ENCODE results near the gene RSPH4A.
"Not testable (repeated sequence)": the region's sequence is repeated elsewhere in the genome, so short reads cannot be mapped to it uniquely, and the experiment has no call there.

RSPH4A gene

GRCh38 chr6:116629563-116629981, 13.3 kb downstream of the RSPH4A start:
- no peak for DNase-seq

- DNase-seq, result no peak
These were observed 15.2 kb downstream of the RSPH4A start for GRCh38 chr6:116631379-116631990.

- DNase-seq, result no peak
These were observed 17.4 kb downstream of the RSPH4A start for GRCh38 chr6:116633685-116634084.

- no peak for DNase-seq
These were observed 31.9 kb downstream of the RSPH4A start for GRCh38 chr6:116648156-116648555.

- no peak for DNase-seq
These were observed 32.9 kb downstream of the RSPH4A start for GRCh38 chr6:116649129-116649528.

- DNase-seq, result no peak
These were observed 35.6 kb downstream of the RSPH4A start for GRCh38 chr6:116651916-116652315.

- DNase-seq, result no peak
These were observed 45.3 kb downstream of the RSPH4A start for GRCh38 chr6:116661594-116661993.

- no peak for DNase-seq
These were observed 45.9 kb downstream of the RSPH4A start for GRCh38 chr6:116662202-116662601.

- no peak for DNase-seq
These were observed 47.0 kb downstream of the RSPH4A start for GRCh38 chr6:116663308-116663707.

- DNase-seq, result not testable (repeated sequence)
These were observed 47.9 kb downstream of the RSPH4A start for GRCh38 chr6:116664169-116664568.

GRCh38 chr6:116665464-116665863, 49.2 kb downstream of the RSPH4A start:
- no peak for DNase-seq

- DNase-seq, result no peak
These were observed 50.6 kb downstream of the RSPH4A start for GRCh38 chr6:116666869-116667268.

GRCh38 chr6:116667623-116668022, 51.3 kb downstream of the RSPH4A start:
- DNase-seq, result no peak

GRCh38 chr6:116672306-116672705, 56.0 kb downstream of the RSPH4A start:
- no peak for DNase-seq

GRCh38 chr6:116676021-116676420, 59.7 kb downstream of the RSPH4A start:
- DNase-seq, result no peak

GRCh38 chr6:116680880-116681672, 64.8 kb downstream of the RSPH4A start, which contains the start of gene KPNA5:
Gene KPNA5, plus strand, starts transcription at chr6:116681211. Its CDS starts 124 bp downstream, at chr6:116681335.
- DNase-seq, result peak; percentile 52

GRCh38 chr6:116682334-116682712, 66.0 kb downstream of the RSPH4A start:
- no peak for DNase-seq

Measured in NCI-H2081 treated with DMSO at 0.1 percent for 48 hours (cell line).